Breast epithelium (tissue), 3 donors: ENCODE measurements around the gene NRCAM.

Experiments
- POLR2AphosphoS5 ChIP-seq, 3 donors: sonication (generic); formaldehyde crosslinking; IDR thresholded peaks; one replicate each; pipeline ENCODE4 v1.6.1; 2017; ENCODE audit warnings: antibody characterized with exemption in 3 of 3
- TF ChIP-seq, protein P1 (sequence below), 3 donors: fragments of 450-650 bp; IDR thresholded peaks; one replicate each; pipeline ENCODE4 v1.5.1; 2016 to 2017; ENCODE audit warnings: antibody characterized with exemption in 3 of 3, mild to moderate bottlenecking in 3 of 3, moderate library complexity in 3 of 3

DNA sequence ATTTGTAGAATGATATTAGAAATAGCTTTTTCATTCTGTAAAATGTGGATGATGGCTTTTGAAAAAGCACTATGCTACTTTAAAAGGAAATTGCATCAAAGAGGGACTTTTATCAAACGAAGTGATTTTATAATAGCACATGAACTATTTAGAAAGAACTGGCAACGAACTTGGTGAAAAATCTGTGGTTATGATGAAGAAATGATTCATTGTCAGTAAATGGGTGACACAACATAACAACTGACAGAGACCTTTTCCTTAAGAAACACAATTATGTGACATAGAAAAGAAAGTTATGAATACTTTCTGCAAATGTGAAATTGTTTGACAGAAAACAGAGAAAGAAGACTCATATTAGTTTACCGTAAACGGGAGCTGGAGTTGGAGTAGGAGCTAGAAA is 265.3 kb downstream of the NRCAM start:
- TF ChIP-seq, protein P1, sequence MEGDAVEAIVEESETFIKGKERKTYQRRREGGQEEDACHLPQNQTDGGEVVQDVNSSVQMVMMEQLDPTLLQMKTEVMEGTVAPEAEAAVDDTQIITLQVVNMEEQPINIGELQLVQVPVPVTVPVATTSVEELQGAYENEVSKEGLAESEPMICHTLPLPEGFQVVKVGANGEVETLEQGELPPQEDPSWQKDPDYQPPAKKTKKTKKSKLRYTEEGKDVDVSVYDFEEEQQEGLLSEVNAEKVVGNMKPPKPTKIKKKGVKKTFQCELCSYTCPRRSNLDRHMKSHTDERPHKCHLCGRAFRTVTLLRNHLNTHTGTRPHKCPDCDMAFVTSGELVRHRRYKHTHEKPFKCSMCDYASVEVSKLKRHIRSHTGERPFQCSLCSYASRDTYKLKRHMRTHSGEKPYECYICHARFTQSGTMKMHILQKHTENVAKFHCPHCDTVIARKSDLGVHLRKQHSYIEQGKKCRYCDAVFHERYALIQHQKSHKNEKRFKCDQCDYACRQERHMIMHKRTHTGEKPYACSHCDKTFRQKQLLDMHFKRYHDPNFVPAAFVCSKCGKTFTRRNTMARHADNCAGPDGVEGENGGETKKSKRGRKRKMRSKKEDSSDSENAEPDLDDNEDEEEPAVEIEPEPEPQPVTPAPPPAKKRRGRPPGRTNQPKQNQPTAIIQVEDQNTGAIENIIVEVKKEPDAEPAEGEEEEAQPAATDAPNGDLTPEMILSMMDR (IDR thresholded peaks at IDR 0.05): no peak
- no peak for TF ChIP-seq POLR2AphosphoS5 (IDR thresholded peaks at IDR 0.05)
